ENCODE measurements around the gene PICK1. TPM values are rescaled to one million over a fixed set of nuclear protein-coding genes. Genes with fewer than 3 reads are reported as not detected.

The PICK1 gene
- total RNA-seq, 1 experiment from 2014 or later = 35.7 TPM

GRCh38 chr22:38051261-38051660 is 5.9 kb upstream of the PICK1 start:
- TF ChIP-seq CTCF (conservative IDR thresholded peaks at IDR 0.05) = 0 out of 3 replicates have a peak, but pooled peaks have one; percentile 12
- Mint-ChIP-seq H3K27ac (no peak overlapping the region; a peak in 1 of 7 replicates), H3K27me3 (ENCODE audit: low read depth) (peaks cover 32% of the 10 kb centered on the region), H3K36me3 (ENCODE audit: insufficient read depth in 1 of 3, low read depth in 3 of 3) (no peaks in the 10 kb centered on the region), H3K4me3 (no peak overlapping the region), H3K4me1 (peaks cover 5 to 6% of the 10 kb centered on the region in 2 experiments; a peak in 3 of 4 replicates), H3K9me3 (no peaks in the 10 kb centered on the region)
- H3K27me3 ChIP-seq (ENCODE audit: insufficient read depth, low read length) = no peaks in the 10 kb centered on the region
- no peak overlapping the region for H2BK12ac ChIP-seq (ENCODE audit: insufficient read length, low read depth, low read length)
- H4K20me1 ChIP-seq (ENCODE audit: control insufficient read depth, insufficient read depth, insufficient read length) = no peaks in the 10 kb centered on the region
- no peaks in the 10 kb centered on the region for H3K23me2 ChIP-seq (ENCODE audit: insufficient read length, low read depth, low read length, poor library complexity, severe bottlenecking)
- no peak overlapping the region for H3K9ac ChIP-seq (ENCODE audit: extremely low read depth, insufficient read length, low read length)
- H3K4ac ChIP-seq (ENCODE audit: low read depth, low read length) = no peak overlapping the region
- no peak overlapping the region for H4K5ac ChIP-seq (ENCODE audit: insufficient read length, low read depth, low read length)
- WGBS (ENCODE audit: extremely low coverage, insufficient read length, low lambda C conversion rate) = no CpG with 5 or more reads among the region's 8 CpGs
- H2AFZ ChIP-seq (ENCODE audit: low read length) = no peak overlapping the region
- no peak overlapping the region for H4K91ac ChIP-seq (ENCODE audit: insufficient read length, low read depth, low read length)
- no peaks in the 10 kb centered on the region for H3K9me3 ChIP-seq (ENCODE audit: control insufficient read depth, low read depth, low read length)
- no peak overlapping the region for H3K56ac ChIP-seq (ENCODE audit: insufficient read length, low read depth, low read length)
- no peak overlapping the region for H3K27ac ChIP-seq (ENCODE audit: insufficient read length, low read depth, low read length)
- H2BK120ac ChIP-seq (ENCODE audit: low read depth, low read length, poor library complexity, severe bottlenecking) = no peak overlapping the region
- DNase-seq = no peak
- H2BK5ac ChIP-seq (ENCODE audit: insufficient read length, low read length) = no peak overlapping the region
- H2BK15ac ChIP-seq (ENCODE audit: low read depth, low read length) = no peak overlapping the region
- H3K14ac ChIP-seq (ENCODE audit: insufficient read depth, low read length) = no peak overlapping the region
- H3K4me2 ChIP-seq (ENCODE audit: insufficient read depth, insufficient read length, low read length) = no peak overlapping the region
- H3T11ph ChIP-seq (ENCODE audit: low read length) = no peak overlapping the region
- no peak overlapping the region for H4K8ac ChIP-seq (replicated peaks; ENCODE audit: insufficient read length, low read depth, low read length)
- no peak overlapping the region for H2BK20ac ChIP-seq (ENCODE audit: low read depth, low read length, poor library complexity, severe bottlenecking)
- H3K23ac ChIP-seq (ENCODE audit: insufficient read length, low read depth, low read length) = no peak overlapping the region
- no peaks in the 10 kb centered on the region for H3K79me2 ChIP-seq (ENCODE audit: insufficient read depth, low read length)
- no peaks in the 10 kb centered on the region for H3K79me1 ChIP-seq (ENCODE audit: insufficient read depth, low read depth, low read length, poor library complexity, severe bottlenecking)
- H2AK5ac ChIP-seq (ENCODE audit: insufficient read length, low read length) = no peak overlapping the region
- no peaks in the 10 kb centered on the region for H3K4me1 ChIP-seq (ENCODE audit: insufficient read depth, low read length)
- H3K18ac ChIP-seq (ENCODE audit: insufficient read length, low read depth, low read length) = no peak overlapping the region
